ENCODE measurements around the gene SFTPB.
"Not testable (repeated sequence)": the region's sequence is repeated elsewhere in the genome, so short reads cannot be mapped to it uniquely, and the experiment has no call there.

The SFTPB gene

GRCh38 chr2:85668009-85668856, at the start of gene SFTPB:
SFTPB (minus strand) TSS chr2:85668199; CDS start chr2:85668183, 16 bp downstream.
- no peak for DNase-seq

GRCh38 chr2:85717308-85718008, 49.5 kb upstream of the SFTPB start:
- DNase-seq, result no peak

- DNase-seq, result no peak
Measured at GRCh38 chr2:85716346-85716914, 48.4 kb upstream of the SFTPB start.

- peak; percentile 13 for DNase-seq
Measured at GRCh38 chr2:85714841-85715240, 46.8 kb upstream of the SFTPB start.

GRCh38 chr2:85714421-85714820, 46.4 kb upstream of the SFTPB start:
- not testable (repeated sequence) for DNase-seq

- DNase-seq, result no peak
Measured at GRCh38 chr2:85713836-85714235, 45.8 kb upstream of the SFTPB start.

- no peak for DNase-seq
Measured at GRCh38 chr2:85712849-85713612, 45.0 kb upstream of the SFTPB start.

GRCh38 chr2:85712336-85712735, 44.3 kb upstream of the SFTPB start:
- DNase-seq, result no peak

GRCh38 chr2:85711578-85712060, 43.6 kb upstream of the SFTPB start:
- no peak for DNase-seq

- no peak for DNase-seq
Measured at GRCh38 chr2:85710687-85711577, 42.9 kb upstream of the SFTPB start.

GRCh38 chr2:85709401-85709811, 41.4 kb upstream of the SFTPB start:
- no peak for DNase-seq

- DNase-seq, result no peak
Measured at GRCh38 chr2:85708641-85709040, 40.6 kb upstream of the SFTPB start.

- DNase-seq, result no peak
Measured at GRCh38 chr2:85707304-85707703, 39.3 kb upstream of the SFTPB start.

- no peak for DNase-seq
Measured at GRCh38 chr2:85706599-85707296, 38.7 kb upstream of the SFTPB start.

- DNase-seq, result no peak
Measured at GRCh38 chr2:85706063-85706462, 38.1 kb upstream of the SFTPB start.

GRCh38 chr2:85705680-85706039, 37.7 kb upstream of the SFTPB start:
- DNase-seq, result no peak

GRCh38 chr2:85704800-85705679, 37.0 kb upstream of the SFTPB start:
- DNase-seq, result no peak

- DNase-seq, result no peak
Measured at GRCh38 chr2:85704038-85704437, 36.0 kb upstream of the SFTPB start.

GRCh38 chr2:85703329-85703728, 35.3 kb upstream of the SFTPB start:
- DNase-seq, result no peak

- no peak for DNase-seq
Measured at GRCh38 chr2:85702800-85703199, 34.8 kb upstream of the SFTPB start.
